K562 (cell line): ENCODE measurements around the gene KRT26. TPM values are rescaled to one million over a fixed set of nuclear protein-coding genes. Genes with fewer than 3 reads are reported as not detected.

Experiments used
- BRD9 ChIP-seq: fragments of 450-650 bp; IDR thresholded peaks from 2 replicates; pipeline ENCODE4 v1.6.1; 2018; ENCODE audit warnings: low read depth; ENCODE audit not compliant: partially characterized antibody
- CHCHD3 ChIP-seq: fragments of 250-450 bp; sonication (Bioruptor Pico); IDR thresholded peaks from 2 replicates; pipeline ENCODE4 v2.1.2; 2022; ENCODE audit warnings: mild to moderate bottlenecking
- CREB3 ChIP-seq: fragments of 450-650 bp; conservative IDR thresholded peaks from 2 replicates; pipeline ENCODE4 v1.6.1; 2016; ENCODE audit warnings: missing genetic modification characterization, low read depth, mild to moderate bottlenecking, missing compliant biosample characterization, moderate library complexity
- FOXK2 ChIP-seq, 2 experiments: fragments of 450-650 bp; IDR thresholded peaks in 1 of 2; conservative IDR thresholded peaks in 1 of 2; 2 replicates each; pipeline ENCODE4 v1.6.1; 2016; ENCODE audit warnings: low read depth in 2 of 2, mild to moderate bottlenecking in 1 of 2
- GABPB1 ChIP-seq: sonication (generic); formaldehyde crosslinking; IDR thresholded peaks from 2 replicates; pipeline ENCODE4 v1.8.0; 2022; ENCODE audit warnings: mild to moderate bottlenecking, missing genetic modification reagents
- GTF2E2 ChIP-seq: fragments of 200-800 bp; sonication (Bioruptor generic); IDR thresholded peaks from 2 replicates; pipeline ENCODE4 v1.6.1; 2016; ENCODE audit warnings: missing genetic modification characterization, missing compliant biosample characterization
- MCM7 ChIP-seq, 2 experiments: fragments of 450-650 bp; IDR thresholded peaks; 2 replicates each; pipeline ENCODE4 v1.6.1; 2016 to 2018
- PHF21A ChIP-seq: fragments of 450-650 bp; IDR thresholded peaks from 2 replicates; pipeline ENCODE4 v1.6.1; 2017; ENCODE audit warnings: low read depth, borderline replicate concordance
- POLR2AphosphoS2 ChIP-seq: IDR thresholded peaks from 2 replicates; pipeline ENCODE4 v1.6.1; 2012; ENCODE audit warnings: low read length, improper control_type of control experiment
- TAF7 ChIP-seq: fragments of 450-650 bp; IDR thresholded peaks from 2 replicates; pipeline ENCODE4 v1.6.1; 2016; ENCODE audit warnings: missing genetic modification characterization, missing compliant biosample characterization
- ZKSCAN3 ChIP-seq: fragments of 250-450 bp; sonication (Bioruptor Pico); IDR thresholded peaks from 2 replicates; pipeline ENCODE4 v1.4.0; 2020
- ZNF318 ChIP-seq, 2 experiments: fragments of 450-650 bp; IDR thresholded peaks; 2 replicates each; pipeline ENCODE4 v1.6.1; 2016; ENCODE audit warnings: mild to moderate bottlenecking in 2 of 2, borderline replicate concordance in 1 of 2, low read depth in 1 of 2, moderate library complexity in 1 of 2
- ZNF75A ChIP-seq: fragments of 450-650 bp; formaldehyde crosslinking; IDR thresholded peaks from 2 replicates; pipeline ENCODE4 v1.4.0; 2020; ENCODE audit warnings: mild to moderate bottlenecking
- polyA plus RNA-seq, 8 experiments: library from polyadenylated mRNA; depleted of rRNA in 4 of 8; stranded (reverse) in 5 of 8; unstranded in 3 of 8; fragments of >200 nt; fragmentation: Nextera tagmentation in 2 of 8; fragmentation: Illumina TruSeq in 1 of 8; extraction: Ambion mirVana in 2 of 8; extraction: Trizol in 1 of 8; gene quantifications; 2 replicates each; pipeline versions ENCODE4 v1.2.1 to v1.2.3, GENCODE V29; 2011 to 2014; ENCODE audit warnings: inconsistent platforms in 1 of 8, missing spikeins in 1 of 8
- total RNA-seq, 7 experiments: library from RNA; depleted of rRNA in 6 of 7; stranded (reverse); fragments of >200 nt in 6 of 7; fragmentation: Illumina TruSeq in 2 of 7; extraction: Trizol in 2 of 7; gene quantifications; 2 replicates each; pipeline versions ENCODE4 v1.2.1 to v1.2.3, GENCODE V29; 2011 to 2021; ENCODE audit warnings: low replicate concordance in 1 of 7
- TF ChIP-seq, protein P1 (sequence below), 2 experiments: fragments of 450-650 bp in 1 of 2; IDR thresholded peaks; 2 replicates each; pipeline ENCODE4 v1.6.1; 2011 to 2017; ENCODE audit warnings: low read depth in 2 of 2, antibody characterized with exemption in 1 of 2, borderline replicate concordance in 1 of 2, low read length in 1 of 2, mild to moderate bottlenecking in 1 of 2, mixed read lengths in 1 of 2; ENCODE audit not compliant: control insufficient read depth in 1 of 2

Gene KRT26
- total and polyA plus RNA-seq, 9 of the 15 experiments (the other 6 are each of a cell fraction or from before 2014, with no cell fraction given) = not detected

DNA sequence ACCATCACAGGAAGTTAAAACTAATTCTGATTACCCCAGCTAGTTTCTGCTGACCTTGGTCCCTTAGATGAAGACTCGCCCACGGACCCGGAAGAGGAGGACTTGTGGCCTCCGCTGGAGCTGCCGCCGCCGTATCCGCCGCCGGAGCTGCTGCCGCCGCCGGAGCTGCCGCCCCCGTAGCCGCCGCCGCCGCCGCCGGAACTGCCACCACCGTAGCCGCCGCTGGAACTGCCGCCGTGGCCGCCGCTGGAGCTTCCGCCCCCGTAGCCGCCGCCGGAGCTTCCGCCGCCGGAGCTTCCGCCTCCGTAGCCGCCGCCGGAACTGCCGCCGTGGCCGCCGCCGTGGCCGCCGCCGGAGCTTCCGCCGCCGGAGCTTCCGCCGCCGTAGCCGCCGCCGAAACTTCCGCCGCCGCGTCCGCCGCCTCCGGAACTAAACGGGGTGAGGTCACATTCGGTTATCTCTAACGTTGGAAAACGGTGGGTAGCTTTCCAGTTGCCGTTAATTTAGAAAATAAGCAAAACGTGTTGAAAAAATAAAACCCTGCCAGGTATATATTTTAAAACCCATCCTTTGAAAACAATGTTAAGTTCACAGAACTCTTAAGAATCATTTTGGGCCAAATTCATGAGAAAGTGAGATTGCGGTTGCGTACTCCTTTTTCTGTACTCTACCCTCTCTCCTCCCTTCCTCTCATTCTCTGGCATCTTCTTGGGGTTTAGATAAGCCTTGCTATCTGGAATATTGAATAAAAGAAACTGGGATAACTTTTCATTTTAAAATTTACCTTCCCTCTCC is 46.9 kb upstream of the KRT26 start (continued):
- TF ChIP-seq ZKSCAN3 (no peak), ZNF318 (IDR thresholded peaks at IDR 0.05; ENCODE audit: borderline replicate concordance in 1 of 2, low read depth in 1 of 2) (0 out of 4 replicates have a peak, but pooled peaks of 1 of the 2 experiments have one; percentile 18), CHCHD3 (CRISPR knock-in tag) (0 out of 2 replicates have a peak, but pooled peaks have one; percentile 69), POLR2AphosphoS2 (0 out of 2 replicates have a peak, but pooled peaks have one; percentile 49), TAF7 (tag) (peak; percentile 21; the same call in 1 of the 2 replicates), CREB3 (0 out of 2 replicates have a peak, but pooled peaks have one; percentile 40), GTF2E2 (tag) (peak; percentile 76; the same call in 1 of the 2 replicates), MCM7 (IDR thresholded peaks at IDR 0.05) (no peak), BRD9 (peak; percentile 93), GABPB1 (CRISPR knock-in tag) (peak; percentile 58; the same call in 1 of the 2 replicates), ZNF75A (CRISPR knock-in tag) (no peak), PHF21A (no peak), FOXK2 (conservative IDR thresholded peaks at IDR 0.05 in 1 of 2, IDR thresholded peaks at IDR 0.05 in 1 of 2; ENCODE audit: low read depth in 2 of 2) (no peak; a peak in 1 of 4 replicates)
- TF ChIP-seq, protein P1, sequence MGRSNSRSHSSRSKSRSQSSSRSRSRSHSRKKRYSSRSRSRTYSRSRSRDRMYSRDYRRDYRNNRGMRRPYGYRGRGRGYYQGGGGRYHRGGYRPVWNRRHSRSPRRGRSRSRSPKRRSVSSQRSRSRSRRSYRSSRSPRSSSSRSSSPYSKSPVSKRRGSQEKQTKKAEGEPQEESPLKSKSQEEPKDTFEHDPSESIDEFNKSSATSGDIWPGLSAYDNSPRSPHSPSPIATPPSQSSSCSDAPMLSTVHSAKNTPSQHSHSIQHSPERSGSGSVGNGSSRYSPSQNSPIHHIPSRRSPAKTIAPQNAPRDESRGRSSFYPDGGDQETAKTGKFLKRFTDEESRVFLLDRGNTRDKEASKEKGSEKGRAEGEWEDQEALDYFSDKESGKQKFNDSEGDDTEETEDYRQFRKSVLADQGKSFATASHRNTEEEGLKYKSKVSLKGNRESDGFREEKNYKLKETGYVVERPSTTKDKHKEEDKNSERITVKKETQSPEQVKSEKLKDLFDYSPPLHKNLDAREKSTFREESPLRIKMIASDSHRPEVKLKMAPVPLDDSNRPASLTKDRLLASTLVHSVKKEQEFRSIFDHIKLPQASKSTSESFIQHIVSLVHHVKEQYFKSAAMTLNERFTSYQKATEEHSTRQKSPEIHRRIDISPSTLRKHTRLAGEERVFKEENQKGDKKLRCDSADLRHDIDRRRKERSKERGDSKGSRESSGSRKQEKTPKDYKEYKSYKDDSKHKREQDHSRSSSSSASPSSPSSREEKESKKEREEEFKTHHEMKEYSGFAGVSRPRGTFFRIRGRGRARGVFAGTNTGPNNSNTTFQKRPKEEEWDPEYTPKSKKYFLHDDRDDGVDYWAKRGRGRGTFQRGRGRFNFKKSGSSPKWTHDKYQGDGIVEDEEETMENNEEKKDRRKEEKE (IDR thresholded peaks at IDR 0.05; ENCODE audit: borderline replicate concordance in 1 of 2, control insufficient read depth in 1 of 2, low read depth in 2 of 2, low read length in 1 of 2) = no peak
